Activated effector memory CD4-positive, alpha-beta T cell treated with Interleukin-2 at 50 U/mL for 16 hours (primary cell): ENCODE measurements around the gene CACNB2.

Experiments used
- DNase-seq: peaks from one replicate; pipeline ENCODE4 v3.0.0-alpha.2; 2020

CACNB2 gene

DNA sequence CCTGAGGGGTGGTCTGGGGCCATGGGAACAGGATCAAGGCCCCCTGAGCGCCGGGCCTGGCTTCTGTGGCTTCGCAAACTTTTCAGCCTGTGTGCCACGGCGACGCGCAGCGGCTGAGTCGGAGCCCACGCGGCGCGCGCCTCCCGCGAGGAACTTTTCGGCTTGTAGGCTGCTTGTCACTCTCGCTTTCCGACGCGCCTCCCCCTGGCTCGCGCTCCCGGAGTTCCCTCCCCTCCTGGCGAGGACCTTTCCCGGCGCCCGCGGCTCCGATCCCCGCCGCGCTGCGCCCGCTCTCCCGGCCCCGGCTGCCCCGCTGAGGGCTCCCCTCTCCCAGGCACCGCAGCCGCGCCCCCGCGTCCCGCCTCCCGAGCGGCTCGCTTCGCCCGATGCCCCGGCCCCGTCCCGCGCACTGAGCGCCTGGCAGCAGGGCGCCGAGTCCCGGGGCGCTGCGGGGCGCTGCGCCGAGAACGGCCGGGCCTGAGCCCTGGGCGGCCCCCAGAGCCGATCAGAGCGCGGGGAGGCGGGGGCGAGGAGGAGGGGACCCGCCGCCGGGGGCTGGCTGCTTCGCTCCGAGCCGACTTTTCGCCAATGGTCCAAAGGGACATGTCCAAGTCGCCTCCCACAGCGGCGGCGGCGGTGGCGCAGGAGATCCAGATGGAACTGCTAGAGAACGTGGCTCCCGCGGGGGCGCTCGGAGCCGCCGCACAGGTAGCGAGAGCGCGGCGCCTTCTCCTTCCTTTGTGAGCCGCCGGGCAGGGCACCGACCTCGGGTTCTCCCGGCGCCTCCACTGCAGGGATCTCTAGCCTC, at the start of gene CACNB2:
TSS of gene CACNB2 (plus strand) at position 276 of the 808 bp plus-strand sequence.
- no peak for DNase-seq

DNA sequence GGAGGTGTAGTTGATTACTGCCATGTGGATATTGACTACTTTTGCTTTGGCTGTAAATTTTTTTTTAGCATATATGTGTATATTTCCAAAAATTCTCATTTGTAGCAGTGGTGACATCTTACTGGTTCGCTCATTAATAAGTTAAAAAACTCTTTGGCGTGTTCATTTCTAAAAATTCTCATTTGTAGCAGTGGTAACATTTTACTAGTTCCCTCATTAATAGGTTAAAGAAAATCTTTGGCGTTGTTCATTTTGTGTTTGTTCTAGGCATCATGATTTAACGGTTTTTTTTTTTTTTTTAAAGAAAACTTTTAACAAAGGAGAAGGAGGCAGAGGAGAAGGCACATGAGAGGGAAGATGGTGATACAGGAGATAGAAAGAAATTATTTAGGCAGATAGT, 45.9 kb upstream of the CACNB2 start:
- DNase-seq: no peak

DNA sequence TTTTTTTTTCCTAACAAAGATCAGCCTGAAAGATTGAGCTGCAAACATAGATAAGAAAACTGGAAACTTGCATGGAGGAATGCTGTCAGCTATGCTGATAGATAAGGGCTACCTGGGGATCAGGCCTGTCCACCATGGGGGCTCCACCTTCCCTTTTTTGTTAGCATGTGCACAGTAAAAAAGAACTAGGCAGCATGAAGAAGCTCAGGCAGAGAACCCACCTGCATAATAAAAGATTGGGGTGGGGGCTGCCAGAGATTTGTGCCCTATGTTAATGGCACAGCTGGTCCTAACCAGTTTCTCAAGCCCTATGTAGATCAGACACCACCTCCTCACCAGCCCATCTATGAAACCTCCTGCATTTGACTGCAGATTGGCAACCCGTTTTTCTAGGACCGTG, 45.4 kb upstream of the CACNB2 start:
- DNase-seq: no peak

DNA sequence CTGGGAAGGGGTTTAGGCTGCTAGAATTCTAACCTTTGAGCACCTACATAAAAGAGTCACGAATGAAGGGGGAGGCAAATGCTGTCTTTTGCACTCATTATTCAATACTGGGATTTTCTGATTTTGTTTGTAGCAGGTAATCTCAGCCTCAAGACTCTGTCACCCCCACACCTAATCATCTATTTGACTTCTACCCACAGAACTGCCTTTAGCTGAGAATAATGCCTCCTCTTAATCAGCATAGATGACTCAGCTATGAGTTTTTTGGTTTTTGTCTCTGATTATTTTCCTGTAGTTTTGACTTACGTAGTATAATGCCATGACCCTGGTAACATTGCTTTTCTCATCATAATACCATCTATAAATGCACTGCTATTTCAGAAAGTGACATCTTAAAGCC, 42.7 kb upstream of the CACNB2 start:
- DNase-seq: no peak

DNA sequence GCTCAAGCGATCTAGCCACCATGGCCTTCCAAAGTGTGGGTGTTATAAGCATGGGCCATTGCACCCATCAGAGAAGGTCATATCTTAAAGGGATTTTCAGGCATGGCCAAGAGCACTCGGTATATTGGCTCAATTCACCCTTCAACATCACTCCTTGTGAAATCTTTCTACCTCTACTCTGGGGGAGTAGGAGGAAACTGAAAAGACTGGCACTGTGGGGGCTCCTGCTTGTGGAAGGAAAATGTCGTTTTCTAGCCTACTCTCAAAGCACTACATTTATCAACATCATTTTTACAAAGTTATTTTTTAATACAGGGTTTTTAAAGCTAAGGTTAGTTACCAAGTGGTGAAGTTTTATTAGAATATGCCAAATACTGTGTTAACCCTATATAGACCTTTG, 42.0 kb upstream of the CACNB2 start:
- no peak for DNase-seq

DNA sequence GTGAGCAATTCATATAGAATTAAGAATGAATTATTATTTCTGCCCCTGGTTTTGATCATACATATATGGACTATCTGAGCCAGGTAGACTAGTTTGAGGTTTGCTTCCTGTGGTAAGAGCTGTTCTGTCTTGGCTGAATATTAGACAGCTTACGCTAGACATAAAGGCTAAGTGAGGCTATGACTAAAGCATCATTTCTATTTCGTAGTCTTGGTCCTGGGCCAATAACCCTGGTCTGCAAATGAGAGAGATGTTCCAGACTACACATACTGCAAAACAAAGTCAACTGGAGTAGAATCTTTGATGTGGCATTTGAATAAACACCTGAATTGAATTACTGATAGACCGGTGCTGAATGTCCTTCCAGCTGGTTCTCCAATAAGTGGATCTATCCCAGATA, 40.8 kb upstream of the CACNB2 start:
- DNase-seq: no peak

DNA sequence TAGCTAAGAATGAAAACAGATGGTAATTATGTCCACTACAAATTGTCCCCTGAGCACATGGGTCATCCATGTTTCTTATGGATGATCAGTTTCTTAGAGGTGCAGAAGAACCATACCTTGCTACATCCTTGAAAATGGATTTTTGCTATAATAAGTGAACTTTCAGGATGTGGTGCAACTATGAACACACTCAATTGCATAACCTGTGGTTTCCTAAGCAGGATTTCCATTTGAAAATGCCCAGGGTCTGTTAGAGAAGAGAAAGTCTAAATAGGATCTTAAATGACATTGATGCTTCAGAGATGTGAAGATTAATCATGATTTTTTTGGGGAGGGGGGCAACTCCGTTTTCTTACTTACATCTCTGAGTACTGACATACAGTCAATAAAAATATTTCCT, 39.6 kb upstream of the CACNB2 start:
- no peak for DNase-seq

DNA sequence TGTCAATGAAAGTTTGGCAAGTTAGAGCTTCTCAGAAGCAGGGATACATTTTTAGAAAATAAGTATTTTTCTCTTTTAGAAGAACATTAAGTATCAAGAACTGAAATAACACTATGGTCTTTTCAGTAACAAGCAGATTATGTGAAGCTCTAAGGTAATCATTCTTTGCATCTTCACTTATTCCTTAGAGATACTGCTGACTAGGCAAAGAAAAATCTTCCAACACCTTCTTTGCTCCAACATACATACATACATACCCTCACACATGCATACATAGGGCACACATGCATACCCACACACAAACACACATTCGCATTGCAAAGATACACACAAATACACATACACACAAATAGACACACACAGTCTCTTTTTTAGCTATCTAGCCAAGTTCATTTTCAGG, 37.8 kb upstream of the CACNB2 start:
- DNase-seq: no peak

DNA sequence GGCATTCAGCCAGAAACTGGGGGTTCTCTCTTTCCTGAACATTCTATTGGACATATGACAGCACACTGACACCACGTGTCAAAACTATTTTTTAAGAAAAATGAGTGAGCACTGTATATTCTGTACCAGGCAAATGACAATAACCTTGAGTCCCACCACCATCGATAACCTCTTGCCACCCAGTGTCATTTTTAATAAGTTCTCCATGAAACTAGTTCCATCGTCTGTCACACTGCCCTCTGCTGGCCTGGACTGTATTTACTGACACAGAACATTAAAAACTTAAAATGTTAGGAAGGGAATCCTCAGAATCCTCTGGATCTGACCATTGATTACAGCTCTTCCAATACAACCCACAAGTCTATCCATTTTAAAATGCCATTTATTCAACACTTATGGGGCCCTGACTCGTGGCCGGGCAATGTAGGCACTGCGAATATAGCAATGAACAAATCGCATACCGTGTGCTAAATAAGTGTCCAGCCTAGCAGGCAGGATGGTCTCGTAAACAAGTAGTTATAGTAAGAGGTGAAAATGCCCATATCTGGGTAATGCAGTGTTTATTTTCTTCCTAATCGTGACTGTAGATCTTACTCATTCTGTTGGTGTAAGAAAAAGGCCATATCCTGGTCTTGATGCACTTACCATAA, 35.9 kb upstream of the CACNB2 start:
- no peak for DNase-seq

DNA sequence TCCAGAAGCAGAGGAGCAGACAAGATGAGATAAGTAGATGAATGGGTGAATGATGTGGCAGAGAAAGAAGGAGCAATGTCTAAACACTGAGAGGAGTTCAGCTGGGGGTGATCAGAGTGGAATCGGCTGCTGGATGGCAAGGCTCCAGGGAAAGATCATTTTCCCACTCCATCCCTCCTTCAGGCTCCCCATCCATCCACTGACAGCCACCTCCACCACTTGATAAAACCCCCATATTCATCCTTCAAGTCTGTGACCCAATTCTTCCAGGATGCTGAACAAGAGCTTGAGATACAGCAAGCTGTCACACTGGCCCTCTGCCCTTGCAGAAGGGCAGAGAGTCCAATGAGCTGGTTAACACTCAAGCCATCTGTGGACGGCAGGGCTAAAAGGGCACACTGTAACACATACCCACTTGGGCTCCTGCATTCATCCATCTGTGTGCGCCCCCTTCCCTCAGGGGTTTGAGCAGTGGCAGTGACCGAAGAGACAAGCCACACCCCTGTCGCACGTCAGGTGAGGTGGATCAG, 30.8 kb upstream of the CACNB2 start:
- DNase-seq: no peak

DNA sequence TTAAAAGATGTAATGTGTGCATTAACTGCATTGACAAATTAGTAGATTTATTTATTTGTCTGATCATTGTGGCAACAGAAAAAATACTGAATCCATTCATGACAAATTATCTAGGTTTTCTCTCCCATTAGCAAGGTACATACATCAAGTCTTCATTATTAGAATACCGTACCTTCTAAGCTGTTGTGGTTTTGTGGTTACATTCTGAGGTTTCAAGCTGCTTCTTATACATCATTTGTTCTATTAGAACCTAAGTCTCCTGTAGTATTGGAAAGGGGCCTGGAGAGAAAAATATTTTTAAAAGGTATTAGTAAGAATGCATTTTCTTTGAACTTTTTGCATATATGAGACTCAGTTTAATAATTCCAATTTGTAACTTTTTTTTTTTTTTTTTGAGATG, 26.3 kb upstream of the CACNB2 start:
- DNase-seq: no peak

DNA sequence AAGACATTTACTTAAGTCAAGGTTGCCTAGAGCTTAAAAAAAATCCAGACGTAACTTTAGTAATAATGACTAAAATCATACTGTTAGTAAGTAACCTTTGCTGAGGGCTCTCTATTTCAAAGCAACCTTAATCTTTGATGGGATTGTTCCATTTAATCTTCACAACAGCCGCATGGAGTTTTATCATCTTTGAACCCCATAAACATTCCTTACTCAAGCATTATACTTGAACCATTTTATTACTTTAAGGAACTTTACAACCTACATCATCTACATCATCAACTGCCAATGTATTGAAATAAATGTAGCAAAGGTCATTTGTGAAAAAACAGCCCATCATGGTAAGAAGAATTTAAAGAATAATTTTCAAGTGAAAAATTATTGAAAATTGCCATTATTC, 22.9 kb upstream of the CACNB2 start:
- DNase-seq: no peak

DNA sequence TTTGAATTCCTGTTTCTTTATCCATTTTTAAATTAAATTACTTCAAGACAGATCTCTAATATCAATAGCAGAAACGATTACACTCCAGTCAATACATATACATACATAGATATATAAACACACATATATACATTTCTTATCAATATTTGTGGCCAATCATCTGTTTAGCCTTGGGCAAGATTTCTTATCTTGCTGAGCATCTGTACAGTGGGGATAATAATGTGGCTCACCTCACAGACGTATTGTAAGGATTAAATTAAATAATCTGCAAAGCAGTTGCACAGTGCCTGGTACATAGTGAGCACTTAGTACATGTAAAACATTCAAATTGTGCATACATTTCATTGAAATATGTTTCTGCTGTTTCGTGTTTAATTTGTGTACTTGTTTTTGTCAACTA, 17.5 kb upstream of the CACNB2 start:
- no peak for DNase-seq

DNA sequence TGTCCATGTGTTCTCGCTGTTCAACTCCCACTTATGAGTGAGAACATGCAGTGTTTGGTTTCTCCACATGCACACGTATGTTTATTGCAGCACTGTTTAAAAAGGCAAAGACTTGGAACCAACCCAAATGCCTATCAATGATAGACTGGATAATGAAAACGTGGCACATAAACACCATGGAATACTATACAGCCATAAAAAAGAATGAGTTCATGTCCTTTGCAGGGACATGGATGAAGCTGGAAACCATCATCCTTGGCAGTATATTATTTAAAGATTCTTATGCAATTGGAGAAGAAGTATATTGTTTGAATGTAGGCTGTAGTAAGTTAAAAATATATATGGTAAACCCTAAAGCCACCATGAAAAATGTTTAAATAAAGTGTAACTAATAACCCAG, 7.2 kb upstream of the CACNB2 start:
- DNase-seq: no peak

DNA sequence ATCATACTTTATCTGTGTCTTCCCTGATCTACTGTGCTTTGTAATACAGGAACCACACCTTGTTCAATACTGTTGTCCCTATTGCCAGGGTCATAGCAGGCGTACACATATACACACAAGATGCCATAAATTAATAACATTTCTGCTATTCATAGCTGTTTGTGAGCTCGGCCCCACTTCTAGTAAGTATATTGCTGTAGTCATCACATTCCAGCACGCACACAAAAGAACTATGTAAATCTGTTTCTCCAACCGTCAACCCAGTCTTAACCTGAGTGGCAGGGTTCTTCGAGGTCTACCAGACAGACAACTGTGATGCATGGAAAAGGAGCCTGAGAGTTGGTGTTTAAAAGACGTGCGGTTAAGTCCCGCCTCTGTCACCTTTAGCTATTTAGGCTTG, 5.7 kb upstream of the CACNB2 start:
- no peak for DNase-seq

DNA sequence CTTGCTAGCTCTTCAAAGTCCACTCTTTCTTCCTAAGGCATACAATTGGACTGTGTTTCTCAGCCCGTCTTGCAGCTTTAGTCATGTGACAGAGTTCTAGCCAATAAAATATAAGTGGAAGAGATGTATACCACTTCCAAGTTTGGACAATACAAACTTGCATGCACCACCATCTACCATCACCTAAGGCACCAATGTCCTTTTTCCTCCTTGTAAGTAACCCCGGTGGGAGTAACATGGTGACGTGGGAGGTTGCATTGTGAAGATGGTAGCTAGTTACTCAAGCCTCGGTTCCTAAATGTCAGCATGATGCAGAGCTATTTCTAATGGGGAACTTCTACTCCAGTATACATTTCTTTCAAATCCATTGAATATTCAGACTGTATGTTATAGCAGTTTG, 5.3 kb upstream of the CACNB2 start:
- no peak for DNase-seq

DNA sequence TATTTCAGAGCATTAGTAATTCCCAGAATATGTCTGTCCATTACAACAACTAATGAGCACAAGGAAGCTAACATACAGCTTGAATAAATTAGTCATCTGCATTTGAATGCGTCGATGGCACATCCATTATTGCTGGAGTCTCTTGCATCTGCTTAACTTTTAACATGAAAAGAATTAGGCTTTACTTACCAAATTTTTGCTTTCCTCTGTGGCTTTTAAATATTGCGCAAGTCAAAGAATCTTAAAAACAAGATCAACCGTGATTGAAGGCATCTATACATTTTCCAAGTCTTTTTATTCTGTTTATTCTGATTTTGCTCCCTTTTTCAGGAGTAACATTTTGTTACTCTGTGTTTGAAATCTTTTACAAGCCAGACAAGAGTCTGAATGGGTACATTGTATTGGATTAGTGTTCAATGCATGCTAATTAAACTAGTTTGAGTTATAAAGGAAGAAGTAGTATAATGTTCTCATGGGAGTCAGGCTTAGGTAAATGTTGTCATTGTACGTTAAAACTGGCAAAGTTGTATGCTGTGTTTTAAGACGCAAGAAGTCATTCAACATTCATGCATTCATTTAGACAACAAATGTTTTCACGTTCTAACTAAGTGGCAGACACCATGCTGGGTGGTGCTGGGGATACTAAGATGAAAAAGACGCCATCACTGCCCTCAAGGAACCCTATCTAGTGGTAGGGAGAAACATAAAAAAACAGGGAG, 4.0 kb upstream of the CACNB2 start:
- DNase-seq: no peak

DNA sequence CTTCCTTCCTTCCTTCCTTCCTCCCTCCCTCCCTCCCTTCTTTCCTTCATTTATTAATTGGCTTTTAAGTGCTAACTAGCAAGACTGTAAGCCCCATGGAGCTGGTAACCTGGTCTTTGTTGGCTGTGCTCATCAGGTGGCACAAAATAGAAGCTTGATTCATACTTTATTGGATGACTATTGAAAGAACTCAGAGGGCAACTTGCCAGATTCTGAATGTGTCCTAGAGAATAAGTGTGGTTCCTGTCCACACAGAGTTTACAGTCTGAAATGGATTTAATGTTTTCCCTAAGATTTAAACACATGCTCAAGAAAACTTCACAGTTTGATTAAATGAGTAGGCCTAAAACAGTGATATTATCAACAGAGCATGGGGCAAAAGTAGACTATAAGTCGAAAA, 3.1 kb upstream of the CACNB2 start:
- no peak for DNase-seq

DNA sequence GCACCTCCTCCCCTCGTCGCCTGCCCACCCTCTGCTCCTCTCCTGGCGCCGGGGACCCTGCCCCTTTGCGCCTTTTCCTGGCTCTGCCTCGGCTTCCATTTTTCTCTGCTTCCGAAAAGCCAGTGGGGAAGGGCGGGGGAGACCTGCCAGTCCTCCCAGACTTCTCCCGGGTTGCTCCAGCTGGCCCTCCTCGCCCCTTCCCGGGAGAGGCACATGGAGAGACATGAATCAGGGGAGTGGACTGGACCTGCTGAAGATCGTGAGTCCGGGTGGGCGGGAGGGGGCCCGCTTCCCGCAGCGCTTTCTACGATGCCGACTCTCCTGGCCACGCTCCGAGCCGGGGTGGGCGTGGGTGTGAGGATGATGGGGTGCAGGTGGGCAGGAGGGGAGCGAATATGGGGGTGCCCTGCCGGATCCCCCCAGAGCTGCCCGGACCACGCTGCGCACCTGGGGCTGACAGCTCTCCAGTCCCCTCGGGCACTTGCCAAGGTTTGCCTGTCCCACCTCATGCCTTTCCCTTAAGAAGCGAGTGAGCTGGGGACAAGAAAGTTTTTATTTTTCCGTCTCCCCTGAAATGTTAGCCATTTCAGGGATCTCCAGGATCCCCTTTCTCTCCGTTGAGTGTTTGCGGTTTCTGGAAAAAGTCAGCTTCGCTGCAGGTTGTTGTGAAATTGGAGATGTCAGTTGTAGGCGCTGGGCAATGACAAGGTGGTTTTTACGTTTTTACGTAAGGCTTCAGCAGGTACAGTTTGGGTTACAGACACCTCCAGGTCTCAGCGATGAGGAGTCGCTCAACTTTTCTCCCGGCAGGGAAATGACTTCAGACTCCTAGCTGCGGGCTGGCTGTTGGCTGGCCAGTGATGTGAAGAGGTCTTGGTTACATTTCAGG, 977 bp downstream of the CACNB2 start:
- no peak for DNase-seq

DNA sequence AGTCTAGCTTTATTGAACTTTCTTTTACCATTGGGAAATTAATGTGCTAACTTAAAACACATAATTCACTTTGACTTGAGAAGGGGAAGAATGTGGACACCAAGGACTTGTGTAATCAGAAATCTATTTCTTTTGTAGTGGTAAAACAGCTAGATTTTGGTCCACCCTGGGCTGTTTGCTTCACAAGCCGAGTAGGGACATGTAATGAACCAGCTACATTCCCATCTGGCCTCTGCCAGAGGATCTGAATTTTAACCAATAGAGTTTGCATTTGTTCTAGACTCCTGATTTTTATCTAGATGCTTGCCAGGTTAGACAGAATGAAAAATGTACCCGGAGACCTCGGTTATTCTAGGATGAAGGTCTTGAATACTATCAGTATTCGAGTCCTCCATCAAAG, 1.9 kb downstream of the CACNB2 start:
- no peak for DNase-seq

DNA sequence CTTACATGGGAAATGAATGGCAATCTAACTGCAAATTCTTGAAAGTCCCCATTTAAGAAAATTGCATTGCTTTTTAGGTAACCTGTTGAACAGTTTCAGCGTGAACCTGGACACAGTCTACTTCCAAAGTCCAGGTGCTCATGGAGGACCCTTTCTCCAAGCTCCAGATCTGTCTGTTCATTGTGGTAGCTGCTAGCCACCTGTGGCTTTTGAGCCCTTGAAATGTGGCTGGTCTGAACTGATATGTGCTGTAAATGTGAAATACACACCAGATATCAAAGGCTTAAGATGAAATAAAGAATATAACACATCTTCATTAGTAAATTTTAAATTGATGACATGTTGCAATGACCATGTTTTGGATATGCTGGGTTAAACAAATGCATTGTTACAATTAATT, 4.2 kb downstream of the CACNB2 start:
- DNase-seq: no peak

DNA sequence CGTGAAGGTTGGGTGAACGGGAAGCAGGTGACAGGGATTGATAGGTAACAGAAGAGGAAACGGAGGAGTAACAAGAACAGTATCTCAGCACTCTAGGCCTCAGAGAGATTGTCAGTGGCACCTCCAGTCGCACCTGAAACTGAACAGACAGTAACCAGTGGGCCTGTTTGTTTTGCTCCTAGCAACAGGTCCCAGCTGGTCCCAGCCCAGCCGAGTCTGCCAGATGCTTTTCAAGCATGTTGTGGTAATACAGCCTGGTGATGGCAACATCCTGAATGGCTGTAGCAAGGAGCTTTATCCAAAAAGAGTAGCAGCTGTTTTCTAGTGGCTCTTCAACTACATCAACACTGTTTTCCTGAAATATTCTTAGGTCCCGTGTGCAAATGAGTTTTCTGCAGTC, 4.7 kb downstream of the CACNB2 start:
- no peak for DNase-seq

DNA sequence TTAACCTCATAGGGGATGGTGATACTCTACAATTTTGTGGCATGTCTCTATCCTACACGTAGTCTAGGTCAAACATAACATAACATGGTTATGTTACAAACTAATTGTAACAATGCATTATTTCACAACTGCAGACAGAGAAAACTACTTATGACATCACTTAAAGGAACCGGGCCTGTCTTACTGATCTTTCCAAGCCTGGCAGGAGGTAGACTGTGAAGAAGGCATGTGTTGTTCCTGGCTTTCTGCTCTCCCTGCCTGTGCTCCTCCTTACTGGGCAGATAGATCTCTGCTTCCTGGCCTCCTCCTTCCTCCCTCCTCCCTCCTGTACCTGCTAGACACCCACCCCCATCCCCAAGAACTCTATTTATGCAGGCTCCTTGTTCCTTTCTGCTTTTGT, 5.4 kb downstream of the CACNB2 start:
- no peak for DNase-seq
